GM12878 (cell line): ENCODE measurements around the gene DNAAF3. TPM values are rescaled to one million over a fixed set of nuclear protein-coding genes. Genes with fewer than 3 reads are reported as not detected.

Source experiments
- ATAC-seq: fragments of 200-7000 bp; cut with Tn5 transposase; 3 replicates; pipeline ENCODE4 v1.9.1; 2020; ENCODE audit warnings: mild to moderate bottlenecking, moderate library complexity
- BruUV-seq: library from RNA; stranded (reverse); fragments of 400-500 nt; replicated peaks from 2 replicates; lab custom pipeline; 2021; lab: Mats Ljungman, UMichigan
- CTCF ChIA-PET: fragments of 300-600 bp; sonication (Branson Sonifier 250); formaldehyde crosslinking; extraction: SDS; loops from one replicate; lab custom pipeline; 2021; ENCODE audit warnings: inconsistent platforms; lab: Yijun Ruan, JAX
- POLR2A ChIA-PET: fragments of 350-600 bp; formaldehyde crosslinking; extraction: SDS; loops from one replicate; lab custom pipeline; 2021; ENCODE audit warnings: inconsistent platforms; lab: Charles Lee
- RAD21 ChIA-PET: fragments of 300-600 bp; sonication (Branson Sonifier 250); formaldehyde crosslinking; loops from one replicate; lab custom pipeline; 2023; ENCODE audit warnings: antibody characterized with exemption; ENCODE audit not compliant: unreplicated experiment; lab: Charles Lee
- SMC1A ChIA-PET: fragments of 300-600 bp; sonication (Branson Sonifier 250); formaldehyde crosslinking; loops from one replicate; lab custom pipeline; 2023; ENCODE audit not compliant: unreplicated experiment, uncharacterized antibody; lab: Charles Lee
- DNase-seq: peaks from one replicate; pipeline ENCODE4 v3.0.0-alpha.2; 2011; ENCODE audit warnings: low read depth, low spot score
- FAIRE-seq: peaks from 3 replicates; lab custom pipeline; 2011; peaks lifted over from hg19 to GRCh38; lab: Jason Lieb, UNC
- H2AFZ ChIP-seq: 2 replicates; pipeline ENCODE4 v1.6.0; 2011; ENCODE audit warnings: low read depth, low read length, control low read depth; ENCODE audit not compliant: control insufficient read depth
- H3K27ac ChIP-seq: 2 replicates; pipeline ENCODE4 v1.5.1; 2011; ENCODE audit warnings: control low read depth; ENCODE audit not compliant: control insufficient read depth, insufficient read depth
- H3K27me3 ChIP-seq, 2 experiments: replicated peaks in 1 of 2; 2 replicates each; pipeline versions ENCODE4 v1.6.0 to v1.6.1; 2011; ENCODE audit warnings: low read length in 1 of 2; ENCODE audit not compliant: control insufficient read depth in 2 of 2, insufficient read depth in 2 of 2
- H3K36me3 ChIP-seq, 2 experiments: 2 replicates each; pipeline ENCODE4 v1.5.1; 2011; ENCODE audit warnings: low read length in 1 of 2; ENCODE audit not compliant: control insufficient read depth in 2 of 2, insufficient read depth in 2 of 2
- H3K4me1 ChIP-seq: 2 replicates; pipeline ENCODE4 v1.6.1; 2011; ENCODE audit warnings: mild to moderate bottlenecking, low read length, moderate library complexity, mixed read lengths; ENCODE audit not compliant: control insufficient read depth, insufficient read depth
- H3K4me2 ChIP-seq: 2 replicates; pipeline ENCODE4 v1.6.0; 2011; ENCODE audit warnings: control low read depth; ENCODE audit not compliant: control insufficient read depth, insufficient read depth
- H3K4me3 ChIP-seq: fragments of 200-600 bp; sonication (generic); 2 replicates; pipeline ENCODE4 v1.5.1; 2016
- H3K79me2 ChIP-seq: 2 replicates; pipeline ENCODE4 v1.6.0; 2011; ENCODE audit warnings: low read length; ENCODE audit not compliant: control insufficient read depth, insufficient read depth
- H3K9ac ChIP-seq: 2 replicates; pipeline ENCODE4 v1.8.0; 2011; ENCODE audit warnings: low read length, control low read depth, mixed read lengths; ENCODE audit not compliant: control insufficient read depth, insufficient read depth
- H3K9me3 ChIP-seq: replicated peaks from 3 replicates; pipeline ENCODE4 v1.5.1; 2011; ENCODE audit warnings: mild to moderate bottlenecking, low read length; ENCODE audit not compliant: control insufficient read depth, insufficient read depth
- H4K20me1 ChIP-seq: 2 replicates; pipeline ENCODE4 v1.6.0; 2011; ENCODE audit not compliant: control insufficient read depth, insufficient read depth
- ATF7 ChIP-seq: fragments of 450-650 bp; IDR thresholded peaks from 2 replicates; pipeline ENCODE4 v1.6.1; 2016; ENCODE audit warnings: low read depth, mild to moderate bottlenecking
- BCL3 ChIP-seq: IDR thresholded peaks from 2 replicates; pipeline ENCODE4 v1.6.1; 2011; ENCODE audit warnings: borderline replicate concordance, low read depth, mild to moderate bottlenecking, moderate library complexity, low read length; ENCODE audit not compliant: insufficient read depth, poor library complexity, severe bottlenecking
- BHLHE40 ChIP-seq, 2 experiments: fragments of 450-650 bp in 1 of 2; IDR thresholded peaks; 2 replicates each; pipeline ENCODE4 v1.6.1; 2011 to 2017; ENCODE audit warnings: low read depth in 2 of 2, borderline replicate concordance in 1 of 2, improper control_type of control experiment in 1 of 2, low read length in 1 of 2, mild to moderate bottlenecking in 1 of 2
- BMI1 ChIP-seq: fragments of 450-650 bp; IDR thresholded peaks from 2 replicates; pipeline ENCODE4 v1.6.1; 2016; ENCODE audit warnings: mild to moderate bottlenecking, moderate library complexity, borderline replicate concordance
- EED ChIP-seq: sonication (generic); IDR thresholded peaks from 2 replicates; pipeline ENCODE4 v1.6.1; 2016; ENCODE audit warnings: antibody characterized with exemption, low read depth
- FOXM1 ChIP-seq: IDR thresholded peaks from 2 replicates; pipeline ENCODE4 v1.6.1; 2012; ENCODE audit warnings: low read depth, mild to moderate bottlenecking, inconsistent platforms, low read length, moderate library complexity
- MTA3 ChIP-seq: IDR thresholded peaks from 2 replicates; pipeline ENCODE4 v1.6.1; 2012; ENCODE audit warnings: low read length, inconsistent platforms, borderline replicate concordance
- NKRF ChIP-seq: fragments of 450-650 bp; conservative IDR thresholded peaks from 2 replicates; pipeline ENCODE4 v1.6.1; 2017; ENCODE audit warnings: mild to moderate bottlenecking, moderate library complexity
- NRF1 ChIP-seq: conservative IDR thresholded peaks from 2 replicates; pipeline ENCODE4 v1.6.1; 2011; ENCODE audit warnings: mild to moderate bottlenecking, low read depth, low read length, improper control_type of control experiment
- POLR2AphosphoS5 ChIP-seq: IDR thresholded peaks from 2 replicates; pipeline ENCODE4 v1.6.1; 2011; ENCODE audit warnings: mild to moderate bottlenecking, low read length, inconsistent platforms
- POU2F2 ChIP-seq: IDR thresholded peaks from 3 replicates; pipeline ENCODE4 v1.6.1; 2011; ENCODE audit warnings: low read depth, mild to moderate bottlenecking, low read length, borderline replicate concordance
- RUNX3 ChIP-seq: IDR thresholded peaks from 2 replicates; pipeline ENCODE4 v1.6.1; 2012; ENCODE audit warnings: low read length, inconsistent platforms
- SMAD1 ChIP-seq: fragments of 450-650 bp; IDR thresholded peaks from 2 replicates; pipeline ENCODE4 v1.6.1; 2018; ENCODE audit warnings: mild to moderate bottlenecking, low read depth; ENCODE audit not compliant: partially characterized antibody
- TCF7 ChIP-seq: IDR thresholded peaks from 2 replicates; pipeline ENCODE4 v1.6.1; 2014; ENCODE audit warnings: antibody characterized with exemption, borderline replicate concordance
- WGBS: methylation state at CpG from one replicate; pipeline ENCODE4 v1.1.6; 2016; ENCODE audit warnings: low lambda C conversion rate; ENCODE audit not compliant: insufficient replicate concordance, insufficient coverage; ENCODE audit errors: missing lambda C conversion rate; 5-methylcytosine and 5-hydroxymethylcytosine counted together
- in situ Hi-C: fragments of 300-500 bp; cut with MboI; formaldehyde crosslinking; loops from 9 replicates; pipeline ENCODE4 v1.14.3; 2018; ENCODE audit warnings: mixed read lengths
- intact Hi-C: fragments of 100-400 bp; cut with micrococcal nuclease; formaldehyde crosslinking; loops from one replicate; pipeline ENCODE4 v1.14.2; 2022; ENCODE audit not compliant: unreplicated experiment
- polyA plus RNA-seq, 11 experiments: library from polyadenylated mRNA; depleted of rRNA in 4 of 11; unstranded in 6 of 11; stranded (reverse) in 5 of 11; fragments of >200 nt; fragmentation: Nextera tagmentation in 4 of 11; fragmentation: Illumina TruSeq in 1 of 11; extraction: Ambion mirVana in 4 of 11; extraction: Trizol in 1 of 11; gene quantifications; 1 replicate in 1 of 11; 2 replicates in 10 of 11; pipeline versions ENCODE4 v1.2.1 to v1.2.3, GENCODE V29; 2011 to 2016; ENCODE audit warnings: inconsistent platforms in 2 of 11, missing spikeins in 2 of 11, low read depth in 1 of 11
- total RNA-seq, 4 experiments: library from RNA; depleted of rRNA in 3 of 4; stranded (reverse); fragments of >200 nt in 3 of 4; fragmentation: Illumina TruSeq in 1 of 4; extraction: Trizol in 1 of 4; gene quantifications; 2 replicates each; pipeline versions ENCODE4 v1.2.1 to v1.2.3, GENCODE V29; 2013 to 2021

DNAAF3 gene
- total and polyA plus RNA-seq, 10 of the 15 experiments (the other 5 are each of a cell fraction or from before 2014, with no cell fraction given), result not detected

- TSS peak; percentile 30 for BruUV-seq
- no peak for ATAC-seq
- H3K27ac ChIP-seq, result no peak overlapping the region
These were observed 52.8 kb downstream of the DNAAF3 start for GRCh38 chr19:55113570-55114039.

More at GRCh38 chr19:55113570-55114039, 52.8 kb downstream of the DNAAF3 start:
- ChIA-PET POLR2A (interaction anchor here (0.5 kb wide), 1 partner anchor 323 kb away, joined by 4 read pairs; no protein-coding TSS in a partner anchor), RAD21 (no interaction called here), CTCF (interaction anchor here (0.7 to 1.0 kb wide), 3 partner anchors 9 to 440 kb away, joined by 3 to 4 read pairs (median 3); no protein-coding TSS in a partner anchor), SMC1A (interaction anchor here (1.8 kb wide), 1 partner anchor 29 kb away, joined by 4 read pairs; no protein-coding TSS in a partner anchor)
- Histone ChIP-seq H3K4me2 (peak overlapping the region; percentile 5; the same call in 1 of the 2 replicates), H3K9me3 (no peaks in the 10 kb centered on the region), H3K27me3 (no peaks in the 10 kb centered on the region), H2AFZ (no peak overlapping the region), H4K20me1 (peaks cover 3% of the 10 kb centered on the region; the same call in 1 of the 2 replicates), H3K9ac (no peak overlapping the region), H3K79me2 (peaks cover 38% of the 10 kb centered on the region), H3K4me1 (peaks cover 14% of the 10 kb centered on the region), H3K36me3 (peaks cover 0 to 6% of the 10 kb centered on the region in 2 experiments; a peak in 3 of 4 replicates), H3K4me3 (peak overlapping the region; percentile 42; the same call in 1 of the 2 replicates)
- in situ Hi-C loops (no loop called here), intact Hi-C loops (no loop called here)
- no peak for DNase-seq
- 74% methylated on average over 12 of the region's 12 CpGs for WGBS
- TF ChIP-seq BCL3 (no peak), TCF7 (no peak), FOXM1 (no peak), ATF7 (peak; percentile 44; the same call in 1 of the 2 replicates), BMI1 (peak; percentile 63; the same call in 1 of the 2 replicates), SMAD1 (no peak), MTA3 (no peak), NRF1 (no peak), BHLHE40 (IDR thresholded peaks at IDR 0.05; ENCODE audit: borderline replicate concordance in 1 of 2, low read depth in 2 of 2, low read length in 1 of 2) (peak; percentile 85 to 91), POU2F2 (no peak), POLR2AphosphoS5 (no peak), NKRF (no peak), RUNX3 (no peak), EED (peak; percentile 45; the same call in 1 of the 2 replicates)
- no peak for FAIRE-seq
